ENCODE measurements around the gene SLC29A4. TPM values are rescaled to one million over a fixed set of nuclear protein-coding genes. Genes with fewer than 3 reads are reported as not detected.
A peak's percentile ranks its signal among the peaks of the same experiment; 100 is the strongest.
"Not testable (repeated sequence)": the region's sequence is repeated elsewhere in the genome, so short reads cannot be mapped to it uniquely, and the experiment has no call there.

SLC29A4 gene
- total and polyA plus RNA-seq, 2 of the 8 experiments (the other 6 are each of a cell fraction or from before 2014, with no cell fraction given): 6.9 to 15.1 TPM

- H3K9me3 ChIP-seq (ENCODE audit: insufficient read depth in 2 of 2, low read depth in 1 of 2, low read length in 1 of 2); H3K56ac ChIP-seq (replicated peaks; ENCODE audit: insufficient read length, low read depth, low read length); H2BK15ac ChIP-seq (ENCODE audit: low read length); H4K20me1 ChIP-seq (replicated peaks in 1 of 2; ENCODE audit: control insufficient read depth in 1 of 2, insufficient read depth in 2 of 2, low read length in 2 of 2); H4K5ac ChIP-seq (ENCODE audit: insufficient read length, low read depth, low read length); H3K79me1 ChIP-seq (ENCODE audit: low read depth, low read length); H3K4me1 ChIP-seq (replicated peaks in 1 of 4; ENCODE audit: control insufficient read depth in 3 of 4, insufficient read depth in 4 of 4, low read length in 3 of 4); H3K4me3 ChIP-seq (ENCODE audit: extremely low read depth in 1 of 4, insufficient read depth in 2 of 4, low read depth in 3 of 4, low read length in 4 of 4); POLR2A ChIA-PET (ENCODE audit: partially characterized antibody); H3K23ac ChIP-seq (ENCODE audit: insufficient read length); H3K27me3 ChIP-seq (replicated peaks in 1 of 4; ENCODE audit: control insufficient read depth in 3 of 4, extremely low read depth in 1 of 4, insufficient read depth in 3 of 4, low read length in 3 of 4); FAIRE-seq; H3K18ac ChIP-seq (ENCODE audit: extremely low read depth, low read length); H2BK20ac ChIP-seq (ENCODE audit: low read length); H3K4ac ChIP-seq (replicated peaks; ENCODE audit: insufficient read length, low read depth, low read length); H4K91ac ChIP-seq (replicated peaks; ENCODE audit: insufficient read length, low read length); H2BK5ac ChIP-seq (ENCODE audit: low read depth, low read length); H3K79me2 ChIP-seq (ENCODE audit: control insufficient read depth in 1 of 2, insufficient read depth in 2 of 2, low read length in 2 of 2); H2BK12ac ChIP-seq (ENCODE audit: low read depth, low read length); H3K36me3 ChIP-seq (ENCODE audit: control insufficient read depth in 2 of 4, insufficient read depth in 4 of 4, low read length in 3 of 4); H2AFZ ChIP-seq (ENCODE audit: low read length); H3K4me2 ChIP-seq (ENCODE audit: insufficient read depth in 1 of 2, low read depth in 2 of 2, low read length in 2 of 2); H3K9ac ChIP-seq (replicated peaks in 1 of 4; ENCODE audit: extremely low read depth in 1 of 4, low read depth in 3 of 4, low read length in 3 of 4); H3K14ac ChIP-seq (ENCODE audit: insufficient read length); H2BK120ac ChIP-seq (replicated peaks; ENCODE audit: low read depth, low read length); H2AK5ac ChIP-seq (ENCODE audit: low read depth, low read length); H4K8ac ChIP-seq (ENCODE audit: extremely low read depth, insufficient read depth, low read length); H3K27ac ChIP-seq (ENCODE audit: low read depth, low read length); DNase-seq (ENCODE audit: low read depth in 1 of 2, low spot score in 2 of 2); H3K23me2 ChIP-seq (ENCODE audit: low read depth, low read length): not testable (repeated sequence)
- CTCF ChIA-PET (ENCODE audit: partially characterized antibody): interaction anchor here (3.5 kb wide), 1 partner anchor 11 kb away, joined by 9 read pairs; no protein-coding TSS in a partner anchor
- 91% methylated on average over 8 of the region's 8 CpGs; no CpG with 5 or more reads in 1 of the 2 experiments for WGBS, 2 experiments (ENCODE audit: extremely low coverage in 1 of 2, insufficient coverage in 1 of 2, insufficient read length in 1 of 2, insufficient replicate concordance in 2 of 2, low coverage in 1 of 2, low lambda C conversion rate in 2 of 2, missing lambda C conversion rate in 1 of 2)
Observed at GRCh38 chr7:5250787-5251186, 32.0 kb upstream of the SLC29A4 start.

- H3K79me1 ChIP-seq (ENCODE audit: low read depth, low read length); H3K9me3 ChIP-seq (ENCODE audit: insufficient read depth in 2 of 2, low read depth in 1 of 2, low read length in 1 of 2); H3K18ac ChIP-seq (ENCODE audit: extremely low read depth, low read length); POLR2A ChIA-PET (ENCODE audit: partially characterized antibody); H3K27me3 ChIP-seq (replicated peaks in 1 of 4; ENCODE audit: control insufficient read depth in 3 of 4, extremely low read depth in 1 of 4, insufficient read depth in 3 of 4, low read length in 3 of 4); H3K36me3 ChIP-seq (ENCODE audit: control insufficient read depth in 2 of 4, insufficient read depth in 4 of 4, low read length in 3 of 4); H4K91ac ChIP-seq (replicated peaks; ENCODE audit: insufficient read length, low read length); H3K23ac ChIP-seq (ENCODE audit: insufficient read length); FAIRE-seq; DNase-seq (ENCODE audit: low read depth in 1 of 2, low spot score in 2 of 2); H2BK120ac ChIP-seq (replicated peaks; ENCODE audit: low read depth, low read length); H3K4ac ChIP-seq (replicated peaks; ENCODE audit: insufficient read length, low read depth, low read length); H3K14ac ChIP-seq (ENCODE audit: insufficient read length); H4K20me1 ChIP-seq (replicated peaks in 1 of 2; ENCODE audit: control insufficient read depth in 1 of 2, insufficient read depth in 2 of 2, low read length in 2 of 2); H3K9ac ChIP-seq (replicated peaks in 1 of 4; ENCODE audit: extremely low read depth in 1 of 4, low read depth in 3 of 4, low read length in 3 of 4); H3K23me2 ChIP-seq (ENCODE audit: low read depth, low read length); H3K27ac ChIP-seq (ENCODE audit: low read depth, low read length); H2AK5ac ChIP-seq (ENCODE audit: low read depth, low read length); H3K79me2 ChIP-seq (ENCODE audit: control insufficient read depth in 1 of 2, insufficient read depth in 2 of 2, low read length in 2 of 2); H4K5ac ChIP-seq (ENCODE audit: insufficient read length, low read depth, low read length); H3K4me3 ChIP-seq (ENCODE audit: extremely low read depth in 1 of 4, insufficient read depth in 2 of 4, low read depth in 3 of 4, low read length in 4 of 4); H3K4me1 ChIP-seq (replicated peaks in 1 of 4; ENCODE audit: control insufficient read depth in 3 of 4, insufficient read depth in 4 of 4, low read length in 3 of 4); H2BK20ac ChIP-seq (ENCODE audit: low read length); H3K56ac ChIP-seq (replicated peaks; ENCODE audit: insufficient read length, low read depth, low read length); H2BK5ac ChIP-seq (ENCODE audit: low read depth, low read length); H2BK15ac ChIP-seq (ENCODE audit: low read length): not testable (repeated sequence)
- CTCF ChIA-PET (ENCODE audit: partially characterized antibody): interaction anchor here (1.5 to 2.3 kb wide), 4 partner anchors 9 to 31 kb away, joined by 3 to 11 read pairs (median 6); no protein-coding TSS in a partner anchor
- Histone ChIP-seq H2BK12ac (ENCODE audit: low read depth, low read length) (peak overlapping the region; percentile 84; the same call in 1 of the 2 replicates), H3K4me2 (ENCODE audit: insufficient read depth in 1 of 2, low read depth in 2 of 2, low read length in 2 of 2) (0 out of 4 replicates have a peak overlapping the region, but pooled peaks have one; percentile 10 to 36), H4K8ac (ENCODE audit: extremely low read depth, insufficient read depth, low read length) (peak overlapping the region; percentile 89; the same call in 1 of the 2 replicates), H2AFZ (ENCODE audit: low read length) (peak overlapping the region; percentile 96)
- 66% methylated on average over 14 of the region's 14 CpGs; no CpG with 5 or more reads in 1 of the 2 experiments for WGBS, 2 experiments (ENCODE audit: extremely low coverage in 1 of 2, insufficient coverage in 1 of 2, insufficient read length in 1 of 2, insufficient replicate concordance in 2 of 2, low coverage in 1 of 2, low lambda C conversion rate in 2 of 2, missing lambda C conversion rate in 1 of 2)
Observed at GRCh38 chr7:5253529-5253928, 29.2 kb upstream of the SLC29A4 start.
